ENCODE measurements around the gene FAM72B. TPM values are rescaled to one million over a fixed set of nuclear protein-coding genes. Genes with fewer than 3 reads are reported as not detected.
"Not testable (repeated sequence)": the region's sequence is repeated elsewhere in the genome, so short reads cannot be mapped to it uniquely, and the experiment has no call there.

Gene FAM72B
- total RNA-seq, 1 experiment from 2014 or later = 10.2 TPM

GRCh38 chr1:121213491-121213890, 29.4 kb upstream of the FAM72B start:
- POLR2A ChIA-PET; H3K4me3 ChIP-seq (replicated peaks in 1 of 2; ENCODE audit: low read depth in 1 of 2, low read length in 2 of 2); RAD21 ChIA-PET (ENCODE audit: low non-redundant PET in 1 of 2, low total read pairs in 2 of 2, uncharacterized antibody in 2 of 2, unreplicated experiment in 2 of 2); H3K4me1 ChIP-seq (ENCODE audit: control insufficient read depth in 1 of 2, insufficient read depth in 2 of 2, low read length in 2 of 2); H3K36me3 ChIP-seq (ENCODE audit: control insufficient read depth in 1 of 2, insufficient read depth in 2 of 2, low read length in 2 of 2); H3K9me3 ChIP-seq (ENCODE audit: control insufficient read depth in 1 of 2, insufficient read depth in 1 of 2, low read depth in 1 of 2, low read length in 2 of 2); DNase-seq (ENCODE audit: low read depth, low spot score); CTCF ChIA-PET; BruUV-seq (replicated peaks); H2AFZ ChIP-seq (ENCODE audit: low read depth, low read length, poor library complexity, severe bottlenecking); intact Hi-C loops (cut with micrococcal nuclease); H3K9me2 ChIP-seq (ENCODE audit: insufficient read depth); H3K27me3 ChIP-seq (ENCODE audit: insufficient read depth, low read length); H3K79me2 ChIP-seq (ENCODE audit: insufficient read depth, low read length); H3K4me2 ChIP-seq (ENCODE audit: low read length); H4K20me1 ChIP-seq (ENCODE audit: insufficient read depth); H3K9ac ChIP-seq (ENCODE audit: low read length); ATAC-seq; H3K27ac ChIP-seq (ENCODE audit: low read depth, low read length): not testable (repeated sequence)

- POLR2A ChIA-PET; H3K9ac ChIP-seq (ENCODE audit: low read length); CTCF ChIA-PET; H3K4me3 ChIP-seq (replicated peaks in 1 of 2; ENCODE audit: low read depth in 1 of 2, low read length in 2 of 2); intact Hi-C loops (cut with micrococcal nuclease); H2AFZ ChIP-seq (ENCODE audit: low read depth, low read length, poor library complexity, severe bottlenecking); H3K79me2 ChIP-seq (ENCODE audit: insufficient read depth, low read length); H3K27me3 ChIP-seq (ENCODE audit: insufficient read depth, low read length); BruUV-seq (replicated peaks); H4K20me1 ChIP-seq (ENCODE audit: insufficient read depth); H3K9me3 ChIP-seq (ENCODE audit: control insufficient read depth in 1 of 2, insufficient read depth in 1 of 2, low read depth in 1 of 2, low read length in 2 of 2); RAD21 ChIA-PET (ENCODE audit: low non-redundant PET in 1 of 2, low total read pairs in 2 of 2, uncharacterized antibody in 2 of 2, unreplicated experiment in 2 of 2); H3K4me2 ChIP-seq (ENCODE audit: low read length); H3K27ac ChIP-seq (ENCODE audit: low read depth, low read length); H3K36me3 ChIP-seq (ENCODE audit: control insufficient read depth in 1 of 2, insufficient read depth in 2 of 2, low read length in 2 of 2); ATAC-seq; H3K9me2 ChIP-seq (ENCODE audit: insufficient read depth); H3K4me1 ChIP-seq (ENCODE audit: control insufficient read depth in 1 of 2, insufficient read depth in 2 of 2, low read length in 2 of 2); DNase-seq (ENCODE audit: low read depth, low spot score): not testable (repeated sequence)
These were observed 26.6 kb upstream of the FAM72B start for GRCh38 chr1:121210778-121211177.

GRCh38 chr1:121208375-121208774, 24.2 kb upstream of the FAM72B start:
- BruUV-seq (replicated peaks); H3K27ac ChIP-seq (ENCODE audit: low read depth, low read length); H3K4me2 ChIP-seq (ENCODE audit: low read length); intact Hi-C loops (cut with micrococcal nuclease); H3K4me1 ChIP-seq (ENCODE audit: control insufficient read depth in 1 of 2, insufficient read depth in 2 of 2, low read length in 2 of 2); H3K36me3 ChIP-seq (ENCODE audit: control insufficient read depth in 1 of 2, insufficient read depth in 2 of 2, low read length in 2 of 2); H4K20me1 ChIP-seq (ENCODE audit: insufficient read depth); RAD21 ChIA-PET (ENCODE audit: low non-redundant PET in 1 of 2, low total read pairs in 2 of 2, uncharacterized antibody in 2 of 2, unreplicated experiment in 2 of 2); DNase-seq (ENCODE audit: low read depth, low spot score); H3K9me3 ChIP-seq (ENCODE audit: control insufficient read depth in 1 of 2, insufficient read depth in 1 of 2, low read depth in 1 of 2, low read length in 2 of 2); H2AFZ ChIP-seq (ENCODE audit: low read depth, low read length, poor library complexity, severe bottlenecking); H3K9me2 ChIP-seq (ENCODE audit: insufficient read depth); CTCF ChIA-PET; H3K4me3 ChIP-seq (replicated peaks in 1 of 2; ENCODE audit: low read depth in 1 of 2, low read length in 2 of 2); ATAC-seq; H3K9ac ChIP-seq (ENCODE audit: low read length); POLR2A ChIA-PET; H3K27me3 ChIP-seq (ENCODE audit: insufficient read depth, low read length); H3K79me2 ChIP-seq (ENCODE audit: insufficient read depth, low read length): not testable (repeated sequence)

GRCh38 chr1:121207328-121207727, 23.2 kb upstream of the FAM72B start:
- H3K27me3 ChIP-seq (ENCODE audit: insufficient read depth, low read length); H3K4me3 ChIP-seq (replicated peaks in 1 of 2; ENCODE audit: low read depth in 1 of 2, low read length in 2 of 2); H3K4me2 ChIP-seq (ENCODE audit: low read length); CTCF ChIA-PET; POLR2A ChIA-PET; H3K4me1 ChIP-seq (ENCODE audit: control insufficient read depth in 1 of 2, insufficient read depth in 2 of 2, low read length in 2 of 2); H3K9ac ChIP-seq (ENCODE audit: low read length); H4K20me1 ChIP-seq (ENCODE audit: insufficient read depth); H3K9me2 ChIP-seq (ENCODE audit: insufficient read depth); H3K9me3 ChIP-seq (ENCODE audit: control insufficient read depth in 1 of 2, insufficient read depth in 1 of 2, low read depth in 1 of 2, low read length in 2 of 2); ATAC-seq; BruUV-seq (replicated peaks); DNase-seq (ENCODE audit: low read depth, low spot score); intact Hi-C loops (cut with micrococcal nuclease); H2AFZ ChIP-seq (ENCODE audit: low read depth, low read length, poor library complexity, severe bottlenecking); H3K36me3 ChIP-seq (ENCODE audit: control insufficient read depth in 1 of 2, insufficient read depth in 2 of 2, low read length in 2 of 2); RAD21 ChIA-PET (ENCODE audit: low non-redundant PET in 1 of 2, low total read pairs in 2 of 2, uncharacterized antibody in 2 of 2, unreplicated experiment in 2 of 2); H3K79me2 ChIP-seq (ENCODE audit: insufficient read depth, low read length); H3K27ac ChIP-seq (ENCODE audit: low read depth, low read length): not testable (repeated sequence)
